HG03135 (cell line): ENCODE data around the gene PDYN.

ENCODE experiments used
- ATAC-seq: cut with Tn5 transposase; IDR thresholded peaks from one replicate; pipeline ENCODE4 v1.9.1; 2021; ENCODE audit warnings: mild to moderate bottlenecking, moderate library complexity; ENCODE audit not compliant: unreplicated experiment

Gene PDYN

DNA sequence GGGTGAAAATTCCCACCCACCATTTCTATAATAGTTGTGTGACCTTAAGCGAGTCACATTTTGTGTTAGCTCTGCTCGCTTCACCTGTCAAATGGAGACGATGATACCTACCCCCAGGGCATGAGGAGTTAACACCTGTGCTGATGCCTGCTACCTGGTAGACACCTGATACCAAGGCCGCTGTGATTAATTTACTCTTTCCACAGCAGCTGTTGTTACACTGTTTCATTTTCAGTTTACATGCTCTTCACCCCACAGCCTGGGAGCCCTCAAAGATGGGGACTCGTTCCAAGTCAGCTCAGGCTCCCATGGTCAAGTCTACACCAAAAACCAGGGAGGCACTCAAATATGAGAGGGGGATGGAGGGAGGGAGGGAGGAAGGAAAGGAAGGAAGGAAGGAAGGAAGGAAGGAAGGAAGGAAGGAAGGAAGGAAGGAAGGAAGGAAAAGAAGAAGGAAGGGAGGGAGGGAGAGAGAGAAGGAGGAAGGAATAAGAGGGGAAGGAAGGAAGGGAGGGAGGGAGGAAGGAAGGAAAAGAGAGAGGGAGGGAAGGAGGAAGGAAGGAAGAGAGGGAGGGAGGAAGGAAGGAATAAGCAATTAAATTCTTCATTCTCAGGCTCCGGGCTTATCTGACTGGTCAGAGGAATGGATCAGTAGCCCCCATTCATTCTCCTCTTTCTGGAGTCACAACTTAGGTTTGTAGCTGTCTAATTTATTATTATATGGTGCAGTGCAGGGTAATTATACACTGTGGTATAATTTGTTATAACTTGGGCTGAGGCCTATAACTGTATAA lies 40.9 kb downstream of the PDYN start:
- ATAC-seq, result no peak

DNA sequence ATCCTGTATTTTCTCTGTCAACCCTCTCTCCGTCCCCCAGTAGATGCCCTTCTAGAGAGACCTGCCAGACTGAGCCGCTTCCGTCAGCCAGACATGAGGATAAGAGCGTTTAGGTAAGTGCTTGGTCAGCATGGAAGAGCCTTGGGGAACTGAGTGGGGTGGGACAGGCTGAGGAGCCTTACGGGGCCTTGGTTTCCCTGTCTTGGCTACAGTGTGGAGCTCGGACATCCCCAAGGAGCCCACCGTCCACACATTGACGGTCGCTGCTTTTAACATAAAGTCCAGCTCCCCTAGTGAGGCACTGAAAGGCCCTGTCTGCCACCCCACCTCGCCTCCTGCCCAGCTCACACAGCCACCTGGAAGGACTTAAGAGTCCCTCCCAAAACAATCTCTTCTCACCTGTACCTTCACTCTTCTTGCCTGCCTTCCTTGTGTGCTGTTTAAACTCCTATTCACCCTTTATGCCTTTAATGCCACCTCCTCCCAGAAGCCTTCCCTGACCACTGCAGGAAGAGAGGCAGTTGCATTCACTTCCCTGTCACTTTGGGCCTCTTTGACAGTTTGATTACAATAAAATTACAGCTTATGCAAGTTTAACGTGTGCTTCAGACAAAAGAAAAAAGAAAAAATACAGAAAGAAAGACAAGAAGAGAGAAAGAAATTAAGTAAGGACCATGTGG lies 42.3 kb downstream of the PDYN start:
- ATAC-seq, result no peak

DNA sequence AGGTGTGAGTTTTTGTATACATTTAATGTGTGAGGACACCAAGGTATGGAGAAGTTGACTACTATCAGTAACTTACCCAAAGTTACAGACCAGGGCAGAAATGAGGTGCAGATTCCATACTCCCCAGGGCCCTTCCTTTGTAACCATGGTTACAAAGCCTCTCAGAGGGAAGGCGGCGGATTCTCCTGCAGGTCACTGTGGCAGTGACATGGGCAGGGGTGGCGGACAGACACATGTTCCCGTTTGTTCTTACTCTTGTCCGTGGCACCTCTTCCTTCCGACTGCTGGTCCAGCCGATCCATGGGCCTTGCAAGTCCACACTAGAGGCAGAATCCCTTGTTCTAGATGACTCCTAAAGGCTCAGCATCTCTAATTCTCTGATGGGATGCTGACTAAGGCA lies 43.0 kb downstream of the PDYN start:
- ATAC-seq, result no peak

DNA sequence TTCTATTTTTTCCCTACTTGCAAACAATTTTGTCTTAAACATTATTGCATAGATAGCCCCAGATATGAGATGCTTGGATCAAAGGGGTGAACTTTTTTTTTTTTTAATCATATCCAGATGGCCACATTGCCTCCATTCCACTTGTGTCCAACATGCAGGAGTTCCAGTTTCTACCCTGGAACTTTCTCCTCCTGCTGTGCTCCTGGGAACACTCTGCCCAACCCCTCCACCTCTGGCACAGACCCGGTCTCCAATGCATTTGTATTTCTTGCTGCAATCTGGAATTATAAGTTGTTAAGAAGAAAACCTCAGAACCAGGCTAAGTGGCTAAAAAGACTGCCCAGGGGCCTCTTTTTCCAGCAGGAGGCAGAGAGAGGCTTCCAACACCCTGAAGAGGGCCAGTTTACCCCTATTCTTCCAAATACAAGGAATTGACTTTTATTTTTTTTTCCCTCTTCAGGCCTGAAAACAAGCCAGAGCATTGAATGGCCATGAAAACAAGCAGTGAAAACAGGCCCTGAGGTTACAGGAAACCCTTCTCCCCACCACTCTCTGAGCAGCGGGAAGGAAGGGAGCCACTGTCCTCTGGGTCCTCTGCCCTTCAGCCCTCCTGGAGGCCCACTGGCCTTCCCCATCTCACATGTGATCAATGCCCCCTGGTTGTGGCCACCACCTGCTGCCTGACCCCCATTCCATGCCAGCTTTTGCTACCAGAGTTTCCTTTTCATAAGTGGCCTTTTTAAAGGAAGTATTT lies 44.3 kb downstream of the PDYN start:
- ATAC-seq, result no peak

DNA sequence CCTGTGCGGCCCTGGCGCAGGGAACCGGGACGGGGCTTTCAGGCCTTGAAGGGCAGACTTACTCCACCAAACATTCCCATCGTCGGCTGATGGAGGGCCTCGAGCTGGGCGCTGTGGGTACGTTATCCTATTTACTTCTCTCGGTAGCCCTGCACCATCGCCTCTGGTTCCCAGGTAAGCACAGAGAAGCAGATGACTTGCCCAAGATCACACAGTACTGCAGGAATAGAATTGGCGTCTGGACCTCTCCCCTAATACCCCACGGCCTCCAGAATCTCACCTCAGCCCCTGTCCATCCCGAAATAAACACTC lies 46.4 kb downstream of the PDYN start:
- no peak for ATAC-seq

DNA sequence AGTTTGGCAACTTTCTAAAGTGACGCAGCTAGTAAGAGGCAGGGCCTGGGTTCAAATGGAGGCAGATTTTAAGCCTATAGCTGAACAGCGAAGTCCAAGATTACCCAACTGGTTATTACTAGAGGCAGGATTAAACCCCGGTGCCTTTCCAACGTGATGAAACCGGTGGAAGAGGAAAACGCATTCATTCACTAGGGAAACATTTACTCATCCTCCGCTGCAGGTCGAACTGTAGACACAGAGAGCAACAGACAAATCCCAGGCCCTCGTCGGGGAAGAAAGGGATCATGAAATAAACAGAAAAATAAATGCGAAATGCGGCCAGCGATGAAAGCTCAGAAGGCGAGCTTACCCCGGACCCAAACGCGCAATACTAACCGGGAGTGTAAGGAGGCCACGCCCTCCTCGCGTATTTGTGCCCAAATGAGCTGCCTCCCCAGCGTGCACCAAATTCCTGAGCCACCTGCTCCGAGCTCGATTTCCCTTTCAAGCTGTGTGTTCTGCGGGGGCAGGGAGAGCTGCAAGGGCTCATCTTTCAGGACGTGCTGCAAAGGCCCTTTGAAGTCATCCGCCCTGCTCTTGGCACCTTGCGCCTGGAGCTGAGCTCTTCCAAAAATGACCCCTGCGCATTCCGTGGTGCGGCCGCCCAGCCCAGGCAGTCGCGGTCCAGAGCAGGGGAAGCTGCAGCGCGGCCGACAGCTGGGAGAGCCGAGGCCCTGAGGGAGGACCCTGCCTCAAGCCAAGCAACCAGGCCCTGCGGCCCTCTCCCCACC lies 46.9 kb downstream of the PDYN start:
- ATAC-seq, result no peak

DNA sequence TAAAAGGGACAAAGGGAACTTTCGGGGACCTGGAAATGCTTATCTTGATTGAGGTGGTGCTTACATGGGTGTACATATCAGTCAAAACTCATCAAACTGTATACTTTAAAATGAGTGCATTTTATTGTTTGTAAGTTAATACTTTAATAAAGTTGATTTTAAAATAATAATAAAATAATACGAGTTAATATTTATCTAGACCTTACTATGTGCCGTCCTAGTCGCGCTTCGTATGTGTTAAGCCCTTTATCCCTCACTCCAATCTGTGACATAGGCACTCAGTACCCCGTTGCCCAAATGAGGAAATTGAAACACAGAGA lies 47.5 kb downstream of the PDYN start:
- no peak for ATAC-seq

DNA sequence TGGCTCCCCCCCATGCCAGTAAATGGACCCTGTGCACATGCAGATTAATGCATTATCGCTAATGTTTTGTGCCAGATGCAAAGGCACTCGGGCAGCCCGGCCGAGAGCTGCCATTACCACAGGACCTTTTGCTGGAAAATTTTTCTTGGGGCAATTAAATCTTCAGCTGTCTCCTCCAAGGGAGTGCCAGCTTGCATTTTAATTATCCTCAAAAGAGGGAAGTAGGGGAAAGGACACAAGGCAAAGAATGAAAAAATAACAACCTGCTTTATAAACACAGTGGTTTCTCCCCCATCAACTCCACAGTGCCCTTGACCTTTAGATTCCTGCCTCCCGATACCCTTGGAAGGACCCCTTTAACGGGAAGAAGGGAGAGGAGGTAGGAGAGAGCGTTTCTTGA lies 48.2 kb downstream of the PDYN start:
- ATAC-seq, result no peak

DNA sequence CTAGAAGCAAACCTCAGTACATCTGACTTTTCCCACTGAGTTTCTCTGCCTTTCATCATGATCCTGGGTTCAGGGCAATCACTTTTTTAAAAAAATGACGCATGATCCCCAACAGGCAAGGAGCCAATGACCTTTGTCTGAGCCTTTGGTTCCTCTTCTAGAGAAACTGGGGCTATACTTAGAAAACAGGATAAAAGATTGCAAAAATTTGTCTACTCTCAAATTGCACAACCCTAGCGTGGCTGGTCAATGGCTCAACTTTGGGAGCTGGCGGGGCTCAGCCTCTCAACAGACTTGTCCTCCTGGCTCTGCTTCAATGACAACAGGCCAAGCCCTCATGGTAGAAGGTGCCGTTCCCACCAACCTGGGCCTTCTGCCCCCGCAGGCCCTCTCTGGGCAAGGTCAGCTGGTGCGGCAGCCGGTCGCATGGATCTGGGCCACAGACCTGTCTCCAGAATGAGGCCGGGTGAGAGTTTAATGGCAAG lies 48.7 kb downstream of the PDYN start:
- no peak for ATAC-seq

DNA sequence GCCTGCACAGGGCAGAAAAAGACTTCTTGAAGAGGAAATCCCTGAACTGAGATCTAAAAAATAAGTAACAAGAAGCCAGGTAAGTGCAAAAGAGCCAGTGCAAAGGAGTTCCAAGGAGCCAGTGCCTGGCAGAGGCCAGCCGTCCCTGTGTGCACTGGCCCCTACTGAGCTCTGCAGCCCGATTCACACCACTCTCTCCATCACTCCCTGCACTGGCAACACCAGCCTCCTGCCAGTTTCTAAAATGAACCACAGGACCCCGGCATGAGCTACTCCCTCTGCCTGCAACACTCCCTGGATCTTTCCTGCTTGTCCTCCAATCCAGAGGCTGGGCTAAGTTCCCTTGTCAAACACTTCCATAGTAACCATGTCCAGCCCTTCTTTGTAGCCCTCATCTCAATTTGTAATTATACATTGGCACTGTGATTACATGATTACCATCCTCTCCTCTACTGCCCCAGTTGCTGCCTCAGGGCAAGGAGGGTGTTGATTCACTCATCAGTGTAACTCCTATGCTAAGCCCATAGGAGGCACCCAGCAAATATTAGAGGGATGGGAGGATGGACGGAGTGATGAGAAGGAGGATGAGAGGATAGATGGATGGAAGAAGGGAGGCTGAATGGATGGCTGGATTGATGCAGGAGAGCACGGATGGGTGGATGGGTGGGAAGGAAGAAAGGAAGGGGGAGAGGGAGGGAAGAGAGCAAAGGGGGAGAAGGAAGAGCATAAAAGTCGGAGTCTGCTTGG lies 49.3 kb downstream of the PDYN start:
- ATAC-seq, result no peak

DNA sequence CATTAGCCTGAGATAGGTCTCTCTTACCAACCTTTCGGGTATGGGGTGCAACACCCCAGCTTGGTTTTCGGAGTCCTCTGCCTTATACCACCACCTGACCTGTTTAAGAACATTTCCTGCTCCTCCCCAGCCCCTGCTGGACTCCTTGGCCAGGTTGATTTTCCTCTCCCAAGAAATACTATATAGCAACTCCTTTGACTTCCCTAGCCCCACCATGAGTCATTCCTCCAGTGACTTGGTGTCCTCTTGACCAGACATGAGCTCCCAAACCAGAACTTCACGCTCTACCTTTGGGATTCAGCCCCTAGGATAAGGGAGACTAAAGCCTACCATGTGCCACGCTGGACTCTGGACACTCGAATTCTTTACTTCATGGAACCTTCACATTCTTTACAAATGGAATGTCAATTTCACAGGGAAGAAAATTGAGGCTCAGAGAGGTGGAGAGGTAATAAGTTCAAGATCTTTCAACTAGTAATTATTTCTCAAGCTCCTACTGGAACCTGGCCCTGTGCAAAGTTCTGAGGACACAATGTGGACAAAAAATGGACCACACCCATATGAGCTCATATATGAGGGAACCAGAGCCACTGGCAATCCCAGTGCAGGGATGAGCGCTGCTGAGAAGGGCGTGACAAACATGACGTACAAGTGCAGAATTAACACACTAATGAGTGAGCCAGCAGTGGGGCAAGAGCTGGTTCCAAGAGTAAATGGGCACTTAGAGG lies 50.4 kb downstream of the PDYN start:
- no peak for ATAC-seq

DNA sequence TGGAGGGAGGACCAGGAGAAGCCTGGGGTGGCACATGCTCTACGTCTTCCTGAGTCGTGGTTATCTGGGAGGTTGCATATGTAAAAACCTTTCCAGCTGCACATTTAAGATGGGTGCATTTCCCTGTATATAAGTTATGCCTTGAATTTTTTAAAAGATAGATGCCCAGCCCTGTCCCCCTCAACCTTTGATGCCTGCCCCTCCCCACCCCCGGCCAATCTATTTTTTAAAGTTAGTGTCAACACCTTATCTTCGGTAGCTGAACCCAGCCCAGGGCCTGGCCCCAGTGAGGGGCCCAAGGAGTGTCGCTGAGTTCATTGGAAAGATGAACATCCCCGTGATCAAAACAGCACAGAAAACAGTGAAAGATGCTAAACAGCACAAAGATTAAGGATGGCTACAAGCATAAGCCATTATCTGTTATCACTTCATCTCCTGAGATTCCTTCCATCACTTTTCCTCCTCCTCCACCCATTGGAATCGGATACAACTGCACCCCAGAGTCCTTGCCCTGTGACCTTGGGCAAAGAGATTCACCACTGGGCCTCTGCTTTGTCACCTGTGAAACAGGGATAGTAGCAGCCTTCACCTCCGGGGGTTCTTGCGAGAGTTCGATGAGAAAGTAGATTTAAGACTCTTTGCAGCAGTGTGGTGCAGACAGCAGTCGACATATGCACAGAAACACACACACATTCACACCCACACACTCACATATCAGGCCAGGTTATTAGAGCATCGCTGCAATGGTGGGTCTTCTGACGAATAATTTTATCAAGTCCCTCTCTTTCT lies 51.2 kb downstream of the PDYN start:
- no peak for ATAC-seq

DNA sequence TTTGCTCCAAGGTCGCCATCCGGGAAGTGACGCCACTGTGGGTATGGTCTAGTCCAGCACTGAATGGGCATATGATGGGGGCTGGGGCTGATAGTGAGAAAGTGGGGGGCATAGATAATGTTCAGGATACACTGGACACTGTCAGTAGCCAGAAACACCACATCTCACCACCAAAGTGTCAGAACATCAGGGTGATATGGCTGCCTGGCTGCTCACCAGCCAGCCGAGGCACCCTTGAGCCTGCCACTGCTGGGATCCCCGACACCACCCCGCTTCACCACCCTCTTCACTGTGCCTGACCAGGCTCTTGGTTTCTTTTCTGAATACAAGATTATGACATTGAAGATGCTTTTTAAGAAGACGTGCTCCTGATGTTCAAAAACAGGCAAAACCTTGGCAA lies 51.8 kb downstream of the PDYN start:
- ATAC-seq, result no peak

DNA sequence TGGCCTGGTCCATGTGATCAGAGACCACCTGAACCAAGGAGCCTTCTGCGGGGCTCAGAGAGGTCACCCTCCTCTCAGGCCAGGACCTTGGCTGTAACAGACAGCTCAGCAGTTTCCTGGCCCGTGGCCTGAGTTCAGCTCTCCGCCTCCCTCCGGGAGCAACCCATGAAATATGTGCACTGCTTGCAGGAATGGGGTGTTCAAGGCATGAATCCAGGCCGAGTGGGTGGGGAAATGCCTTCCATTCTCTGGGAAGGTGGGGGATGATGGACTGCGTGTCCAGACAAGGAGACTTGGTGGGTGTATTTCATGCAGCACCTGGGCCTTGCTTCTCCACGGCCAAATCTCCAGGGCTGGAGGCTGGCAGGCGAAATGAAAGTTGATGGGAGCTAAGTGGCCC lies 52.6 kb downstream of the PDYN start:
- no peak for ATAC-seq

DNA sequence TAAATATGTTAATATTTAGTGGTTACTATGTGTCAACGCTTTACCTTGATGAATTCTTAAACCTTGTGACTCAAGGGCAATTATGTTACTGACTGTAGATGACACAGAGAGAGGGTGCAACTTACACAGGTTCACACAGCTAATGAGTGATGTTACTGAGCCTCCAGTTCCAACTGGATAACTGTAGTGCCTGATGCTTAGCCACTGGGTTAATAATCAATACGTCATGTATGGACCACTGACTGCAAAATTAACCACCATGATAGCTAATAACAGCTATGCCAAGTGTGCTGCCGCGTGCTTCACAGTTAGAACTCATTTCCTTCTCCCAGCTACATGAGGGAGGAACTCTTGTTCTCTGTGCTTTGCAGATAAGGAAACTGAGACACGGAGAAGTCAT lies 53.3 kb downstream of the PDYN start:
- no peak for ATAC-seq

DNA sequence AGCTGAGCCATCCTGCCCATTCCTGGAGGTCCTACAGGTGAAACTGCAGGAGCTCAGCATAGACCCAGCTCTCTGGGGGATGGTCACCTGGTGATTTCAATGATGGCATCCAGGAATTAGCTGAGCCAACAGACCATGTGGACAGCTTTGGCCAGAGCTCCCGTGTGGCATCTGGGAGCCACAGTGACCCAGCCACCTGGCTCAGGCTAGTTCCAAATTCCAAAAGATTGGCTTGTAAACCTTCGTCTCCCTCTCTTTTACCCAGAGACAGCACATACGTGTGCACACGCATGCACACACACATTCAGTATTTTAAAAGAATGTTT lies 54.6 kb downstream of the PDYN start:
- ATAC-seq, result no peak

DNA sequence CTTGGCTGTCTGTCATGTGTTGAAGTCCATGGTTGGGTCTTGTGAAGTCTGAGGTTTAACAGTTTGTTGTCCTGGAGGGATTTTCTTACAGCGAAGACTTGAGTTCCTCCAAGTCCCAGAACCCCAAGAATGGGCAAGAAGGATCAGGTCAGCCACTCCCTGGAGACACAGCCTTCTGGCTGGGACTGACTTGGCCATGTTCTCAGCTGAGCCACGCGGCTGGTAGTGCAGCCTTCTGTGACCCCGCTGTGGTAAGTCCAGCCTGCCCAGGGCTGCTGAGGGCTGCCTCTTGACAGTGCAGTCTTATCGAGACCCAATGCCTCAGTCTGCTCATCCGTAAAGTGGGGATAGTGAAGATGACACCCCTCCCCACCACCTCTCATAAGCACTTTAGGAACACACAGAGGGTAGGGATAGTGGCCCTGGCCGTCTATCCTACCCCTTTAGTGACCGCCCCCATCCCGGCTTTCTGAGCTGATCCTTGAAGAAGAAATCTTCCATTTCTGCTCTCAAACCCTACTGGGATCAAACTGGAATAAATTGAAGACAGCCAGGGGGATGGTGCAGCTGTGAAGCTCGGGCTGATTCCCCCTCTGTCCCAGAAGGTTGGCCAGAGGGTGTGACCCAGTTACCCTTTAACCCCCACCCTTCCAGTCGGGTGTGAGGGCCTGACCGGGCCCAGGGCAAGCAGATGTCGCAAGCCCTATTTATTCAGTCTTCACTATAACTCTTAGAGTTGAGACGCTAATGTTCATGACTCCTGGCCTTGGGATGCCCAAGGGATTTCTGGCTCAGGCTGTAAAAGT lies 55.2 kb downstream of the PDYN start:
- no peak for ATAC-seq

DNA sequence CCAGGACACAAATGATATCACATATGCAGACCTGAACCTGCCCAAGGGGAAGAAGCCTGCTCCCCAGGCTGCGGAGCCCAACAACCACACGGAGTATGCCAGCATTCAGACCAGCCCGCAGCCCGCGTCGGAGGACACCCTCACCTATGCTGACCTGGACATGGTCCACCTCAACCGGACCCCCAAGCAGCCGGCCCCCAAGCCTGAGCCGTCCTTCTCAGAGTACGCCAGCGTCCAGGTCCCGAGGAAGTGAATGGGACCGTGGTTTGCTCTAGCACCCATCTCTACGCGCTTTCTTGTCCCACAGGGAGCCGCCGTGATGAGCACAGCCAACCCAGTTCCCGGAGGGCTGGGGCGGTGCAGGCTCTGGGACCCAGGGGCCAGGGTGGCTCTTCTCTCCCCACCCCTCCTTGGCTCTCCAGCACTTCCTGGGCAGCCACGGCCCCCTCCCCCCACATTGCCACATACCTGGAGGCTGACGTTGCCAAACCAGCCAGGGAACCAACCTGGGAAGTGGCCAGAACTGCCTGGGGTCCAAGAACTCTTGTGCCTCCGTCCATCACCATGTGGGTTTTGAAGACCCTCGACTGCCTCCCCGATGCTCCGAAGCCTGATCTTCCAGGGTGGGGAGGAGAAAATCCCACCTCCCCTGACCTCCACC lies 56.4 kb downstream of the PDYN start:
- ATAC-seq, result no peak
